Loucy (cell line): ENCODE data around the gene DENND4A.

Experiments
- H2AFZ ChIP-seq: fragments of 200-600 bp; sonication (generic); 2 replicates; pipeline ENCODE4 v1.6.0; 2016; ENCODE audit warnings: antibody characterized with exemption, mild to moderate bottlenecking, low read length, moderate library complexity
- H3F3A ChIP-seq: fragments of 200-600 bp; 2 replicates; pipeline ENCODE4 v1.6.0; 2016; ENCODE audit warnings: antibody characterized with exemption, low read depth, mild to moderate bottlenecking
- H3K27me3 ChIP-seq: fragments of 200-600 bp; sonication (generic); 2 replicates; pipeline ENCODE4 v1.6.1; 2014; ENCODE audit warnings: low read length, mild to moderate bottlenecking; ENCODE audit not compliant: insufficient read depth, poor library complexity, severe bottlenecking
- H3K36me3 ChIP-seq: fragments of 200-600 bp; sonication (generic); 2 replicates; pipeline ENCODE4 v1.6.1; 2016; ENCODE audit warnings: low read length; ENCODE audit not compliant: insufficient read depth
- H3K4me1 ChIP-seq: fragments of 200-600 bp; sonication (generic); 2 replicates; pipeline ENCODE4 v1.5.1; 2014; ENCODE audit warnings: low read length, mild to moderate bottlenecking; ENCODE audit not compliant: insufficient read depth, poor library complexity, severe bottlenecking
- H3K4me2 ChIP-seq: fragments of 200-600 bp; sonication (generic); 2 replicates; pipeline ENCODE4 v1.6.0; 2014; ENCODE audit warnings: antibody characterized with exemption, low read length, low read depth, mild to moderate bottlenecking; ENCODE audit not compliant: poor library complexity, severe bottlenecking
- H3K4me3 ChIP-seq: fragments of 200-600 bp; sonication (generic); 2 replicates; pipeline ENCODE4 v1.5.1; 2014; ENCODE audit warnings: low read length, mild to moderate bottlenecking, mixed read lengths; ENCODE audit not compliant: poor library complexity, severe bottlenecking
- H3K79me2 ChIP-seq: fragments of 200-600 bp; sonication (generic); 2 replicates; pipeline ENCODE4 v1.6.1; 2014; ENCODE audit warnings: low read length; ENCODE audit not compliant: insufficient read depth
- H3K9ac ChIP-seq: fragments of 200-600 bp; sonication (generic); 2 replicates; pipeline ENCODE4 v1.6.0; 2014; ENCODE audit warnings: mild to moderate bottlenecking, low read depth, low read length, moderate library complexity; ENCODE audit not compliant: poor library complexity, severe bottlenecking
- H3K9me2 ChIP-seq: fragments of 200-600 bp; sonication (generic); replicated peaks from 2 replicates; pipeline ENCODE4 v1.6.1; 2016; ENCODE audit warnings: low read depth, low read length, mixed read lengths
- H3K9me3 ChIP-seq: fragments of 200-600 bp; sonication (generic); 2 replicates; pipeline ENCODE4 v1.6.1; 2014; ENCODE audit warnings: mild to moderate bottlenecking, antibody characterized with exemption, low read length, low read depth; ENCODE audit not compliant: insufficient read depth
- H4K20me1 ChIP-seq: fragments of 200-600 bp; sonication (generic); 2 replicates; pipeline ENCODE4 v1.6.0; 2014; ENCODE audit warnings: antibody characterized with exemption, low read length, mild to moderate bottlenecking; ENCODE audit not compliant: insufficient read depth, poor library complexity, severe bottlenecking
- CTCF ChIP-seq: fragments of 200-600 bp; sonication (generic); conservative IDR thresholded peaks from 2 replicates; pipeline ENCODE4 v1.5.1; 2014; ENCODE audit warnings: mild to moderate bottlenecking, antibody characterized with exemption, low read length
- EZH2phosphoT487 ChIP-seq: fragments of 200-600 bp; IDR thresholded peaks from 2 replicates; pipeline ENCODE4 v1.6.1; 2018; ENCODE audit warnings: antibody characterized with exemption, mild to moderate bottlenecking, moderate library complexity, borderline replicate concordance

DENND4A gene

DNA sequence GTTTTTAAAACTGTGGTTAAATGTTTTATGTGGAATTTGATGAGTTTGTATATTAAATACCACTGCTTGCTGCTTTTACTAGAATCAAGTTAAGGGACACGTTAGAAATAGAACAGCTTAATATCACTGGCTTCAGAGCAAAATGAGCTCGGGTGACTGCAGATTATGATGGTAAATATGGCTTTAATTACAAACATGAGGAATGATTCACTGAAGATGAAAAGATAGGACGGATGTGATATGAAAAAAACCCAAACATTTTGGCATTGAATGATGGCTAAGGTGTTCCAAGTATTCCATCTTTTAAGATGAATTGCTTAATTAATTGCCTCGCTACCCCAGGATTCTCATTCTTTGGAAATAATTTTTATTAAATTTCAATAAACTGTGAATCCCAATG lies 136.6 kb downstream of the DENND4A start:
- H2AFZ ChIP-seq: no peak overlapping the region
- no peak overlapping the region for H3K4me3 ChIP-seq
- no peaks in the 10 kb centered on the region for H3K4me1 ChIP-seq
- H4K20me1 ChIP-seq: no peaks in the 10 kb centered on the region
- no peaks in the 10 kb centered on the region for H3K9me2 ChIP-seq
- H3K27me3 ChIP-seq: no peaks in the 10 kb centered on the region
- H3K36me3 ChIP-seq: peaks cover 3% of the 10 kb centered on the region; the same call in 1 of the 2 replicates
- no peaks in the 10 kb centered on the region for H3K9me3 ChIP-seq
- no peaks in the 10 kb centered on the region for H3K79me2 ChIP-seq
- TF ChIP-seq CTCF (no peak), EZH2phosphoT487 (no peak)
- H3K9ac ChIP-seq: no peak overlapping the region
- H3K4me2 ChIP-seq: no peak overlapping the region
- H3F3A ChIP-seq: no peaks in the 10 kb centered on the region

DNA sequence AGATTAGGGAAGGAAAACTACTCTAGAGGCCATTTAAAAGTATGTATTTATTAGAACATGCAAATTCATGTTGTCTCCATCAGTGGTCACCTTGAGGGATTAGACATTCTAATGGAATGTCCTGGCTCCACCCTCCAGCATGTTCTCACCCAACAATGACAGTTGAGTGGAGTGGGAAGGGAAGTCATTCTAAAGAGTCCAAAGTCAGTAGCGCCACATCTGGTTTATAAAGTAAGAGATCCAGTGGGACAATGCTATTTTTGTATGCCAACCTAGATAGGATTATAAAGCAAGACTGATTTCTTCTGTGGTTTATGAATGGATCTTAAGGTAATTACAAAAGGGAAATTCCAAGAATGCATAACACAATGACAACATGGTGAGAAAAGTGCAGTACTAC lies 137.1 kb downstream of the DENND4A start:
- Histone ChIP-seq H3F3A (no peaks in the 10 kb centered on the region), H3K4me2 (no peak overlapping the region), H3K4me1 (no peaks in the 10 kb centered on the region), H2AFZ (no peak overlapping the region), H3K27me3 (no peaks in the 10 kb centered on the region), H4K20me1 (no peaks in the 10 kb centered on the region), H3K79me2 (no peaks in the 10 kb centered on the region), H3K36me3 (peaks cover 3% of the 10 kb centered on the region; the same call in 1 of the 2 replicates), H3K9me2 (no peaks in the 10 kb centered on the region), H3K9ac (no peak overlapping the region), H3K9me3 (no peaks in the 10 kb centered on the region), H3K4me3 (no peak overlapping the region)
- TF ChIP-seq CTCF (no peak), EZH2phosphoT487 (no peak)

DNA sequence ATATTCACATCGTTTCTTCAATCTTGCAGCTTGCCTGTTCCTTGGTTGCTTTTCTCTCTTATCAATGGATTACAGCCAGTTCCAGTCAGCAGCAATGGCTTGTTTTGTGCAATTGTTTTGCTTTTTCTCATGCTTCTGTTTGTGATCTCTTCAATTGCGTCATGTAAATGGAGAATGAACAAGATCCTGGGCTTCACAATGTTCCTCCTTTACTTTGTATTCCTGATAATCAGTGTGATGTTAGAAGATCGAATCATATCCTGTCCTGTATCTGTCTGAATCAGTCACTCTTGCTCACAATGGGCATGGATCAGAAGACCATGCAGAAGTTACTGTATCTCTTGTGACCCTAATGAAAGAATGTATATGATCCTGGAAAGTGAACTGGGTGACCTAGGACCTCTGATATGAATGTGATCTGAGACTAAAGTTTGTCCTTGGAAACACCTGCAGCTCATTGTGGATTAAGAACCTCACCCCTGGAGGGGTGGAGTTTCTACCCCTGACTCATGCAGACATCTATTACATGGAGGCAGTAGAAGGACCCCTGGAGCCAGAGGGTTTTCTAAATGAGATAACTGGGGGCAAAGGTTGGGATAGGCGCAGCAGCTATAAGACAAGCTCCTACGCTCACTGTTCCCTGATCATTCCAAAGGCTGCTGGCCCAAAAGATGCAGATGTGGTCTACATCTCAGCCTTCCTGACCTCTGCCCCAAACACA lies 138.1 kb downstream of the DENND4A start:
- no peak overlapping the region for H2AFZ ChIP-seq
- H3K9ac ChIP-seq: no peak overlapping the region
- no peak overlapping the region for H3K4me3 ChIP-seq
- H3K4me1 ChIP-seq: no peaks in the 10 kb centered on the region
- H3F3A ChIP-seq: no peaks in the 10 kb centered on the region
- H3K36me3 ChIP-seq: peaks cover 3% of the 10 kb centered on the region; the same call in 1 of the 2 replicates
- H3K4me2 ChIP-seq: no peak overlapping the region
- TF ChIP-seq CTCF (no peak), EZH2phosphoT487 (no peak)
- H3K9me3 ChIP-seq: no peaks in the 10 kb centered on the region
- no peaks in the 10 kb centered on the region for H3K9me2 ChIP-seq
- H4K20me1 ChIP-seq: no peaks in the 10 kb centered on the region
- no peaks in the 10 kb centered on the region for H3K27me3 ChIP-seq
- H3K79me2 ChIP-seq: no peaks in the 10 kb centered on the region
